Mucosa of stomach (tissue), 1 donor: ENCODE data around the gene SLC38A11.
"Not testable (repeated sequence)": the region's sequence is repeated elsewhere in the genome, so short reads cannot be mapped to it uniquely, and the experiment has no call there.

Experiments
- H3K27me3 ChIP-seq: one replicate; pipeline ENCODE4 v1.7.0; 2013; ENCODE audit warnings: mild to moderate bottlenecking, low read length; ENCODE audit not compliant: control insufficient read depth, insufficient read depth
- H3K36me3 ChIP-seq: one replicate; pipeline ENCODE4 v1.7.0; 2013; ENCODE audit warnings: low read length; ENCODE audit not compliant: control insufficient read depth, insufficient read depth
- H3K4me1 ChIP-seq: one replicate; pipeline ENCODE4 v1.7.0; 2013; ENCODE audit warnings: mild to moderate bottlenecking, low read length; ENCODE audit not compliant: control insufficient read depth, insufficient read depth
- H3K4me3 ChIP-seq: one replicate; pipeline ENCODE4 v1.7.0; 2013; ENCODE audit warnings: low read length
- H3K9ac ChIP-seq: one replicate; pipeline ENCODE4 v1.7.0; 2013; ENCODE audit warnings: mild to moderate bottlenecking, low read length, moderate library complexity
- H3K9me3 ChIP-seq: one replicate; pipeline ENCODE4 v1.7.0; 2013; ENCODE audit warnings: mild to moderate bottlenecking, low read length, moderate library complexity; ENCODE audit not compliant: control insufficient read depth
- donor health status: Pancreatic carcinoma.

SLC38A11 gene

GRCh38 chr2:164954954-164955701 is at the start of gene SLC38A11:
TSS of gene SLC38A11 (minus strand) at chr2:164955525. CDS start at chr2:164955247, 278 bp downstream.
- H3K9ac ChIP-seq, result peak within 1 kb of the TSS; percentile 73
- H3K4me3 ChIP-seq, result peak within 1 kb of the TSS; percentile 31
- H3K27me3 ChIP-seq, result no peaks in the 10 kb centered on the region
- H3K9me3 ChIP-seq, result no peaks in the 10 kb centered on the region
- H3K36me3 ChIP-seq, result no peaks in the 10 kb centered on the region
- H3K4me1 ChIP-seq, result no peaks in the 10 kb centered on the region

- no peaks in the 10 kb centered on the region for H3K9me3 ChIP-seq
- no peaks in the 10 kb centered on the region for H3K36me3 ChIP-seq
- H3K4me3 ChIP-seq, result no peak overlapping the region
- H3K27me3 ChIP-seq, result no peaks in the 10 kb centered on the region
- peaks cover 3% of the 10 kb centered on the region for H3K4me1 ChIP-seq
- no peak overlapping the region for H3K9ac ChIP-seq
These were observed 48.3 kb upstream of the SLC38A11 start for GRCh38 chr2:165003443-165004130.

GRCh38 chr2:165002638-165003037 is 47.3 kb upstream of the SLC38A11 start:
- H3K36me3 ChIP-seq, result no peaks in the 10 kb centered on the region
- H3K9ac ChIP-seq, result no peak overlapping the region
- H3K9me3 ChIP-seq, result no peaks in the 10 kb centered on the region
- H3K4me1 ChIP-seq, result no peaks in the 10 kb centered on the region
- no peak overlapping the region for H3K4me3 ChIP-seq
- H3K27me3 ChIP-seq, result no peaks in the 10 kb centered on the region

- not testable (repeated sequence) for H3K36me3 ChIP-seq, H3K4me3 ChIP-seq, H3K9ac ChIP-seq, H3K9me3 ChIP-seq, H3K27me3 ChIP-seq, H3K4me1 ChIP-seq
These were observed 39.5 kb upstream of the SLC38A11 start for GRCh38 chr2:164994664-164995299.

GRCh38 chr2:164993287-164994016 is 38.1 kb upstream of the SLC38A11 start:
- Histone ChIP-seq H3K27me3 (no peaks in the 10 kb centered on the region), H3K9ac (no peak overlapping the region), H3K4me1 (no peaks in the 10 kb centered on the region), H3K9me3 (no peaks in the 10 kb centered on the region), H3K4me3 (no peak overlapping the region), H3K36me3 (no peaks in the 10 kb centered on the region)

GRCh38 chr2:164992818-164993217 is 37.5 kb upstream of the SLC38A11 start:
- Histone ChIP-seq H3K9ac (no peak overlapping the region), H3K27me3 (no peaks in the 10 kb centered on the region)

GRCh38 chr2:164992093-164992454 is 36.7 kb upstream of the SLC38A11 start:
- not testable (repeated sequence) for H3K9me3 ChIP-seq, H3K4me3 ChIP-seq, H3K9ac ChIP-seq

More at GRCh38 chr2:164992818-164993217, 37.5 kb upstream of the SLC38A11 start:
- Histone ChIP-seq H3K36me3 (no peaks in the 10 kb centered on the region), H3K4me3 (no peak overlapping the region), H3K4me1 (no peaks in the 10 kb centered on the region), H3K9me3 (no peaks in the 10 kb centered on the region)

GRCh38 chr2:164991361-164992092 is 36.2 kb upstream of the SLC38A11 start:
- H3K36me3 ChIP-seq, H3K4me3 ChIP-seq, H3K9ac ChIP-seq, H3K9me3 ChIP-seq, H3K4me1 ChIP-seq, H3K27me3 ChIP-seq: not testable (repeated sequence)

More at GRCh38 chr2:164992093-164992454, 36.7 kb upstream of the SLC38A11 start:
- not testable (repeated sequence) for H3K27me3 ChIP-seq, H3K36me3 ChIP-seq, H3K4me1 ChIP-seq

- H3K27me3 ChIP-seq, result not testable (repeated sequence)
These were observed 35.6 kb upstream of the SLC38A11 start for GRCh38 chr2:164990953-164991352.

GRCh38 chr2:164988805-164989204 is 33.5 kb upstream of the SLC38A11 start:
- not testable (repeated sequence) for H3K4me3 ChIP-seq, H3K9ac ChIP-seq, H3K4me1 ChIP-seq, H3K9me3 ChIP-seq, H3K27me3 ChIP-seq, H3K36me3 ChIP-seq

More at GRCh38 chr2:164990953-164991352, 35.6 kb upstream of the SLC38A11 start:
- H3K9ac ChIP-seq, H3K36me3 ChIP-seq, H3K9me3 ChIP-seq, H3K4me3 ChIP-seq, H3K4me1 ChIP-seq: not testable (repeated sequence)

GRCh38 chr2:164986027-164986426 is 30.7 kb upstream of the SLC38A11 start:
- not testable (repeated sequence) for H3K4me1 ChIP-seq, H3K4me3 ChIP-seq, H3K36me3 ChIP-seq, H3K9me3 ChIP-seq, H3K27me3 ChIP-seq, H3K9ac ChIP-seq
